GM12878 (cell line): ENCODE measurements around the gene PVALEF. TPM values are rescaled to one million over a fixed set of nuclear protein-coding genes. Genes with fewer than 3 reads are reported as not detected.

ENCODE experiments used
- ATAC-seq: fragments of 200-7000 bp; cut with Tn5 transposase; 3 replicates; pipeline ENCODE4 v1.9.1; 2020; ENCODE audit warnings: mild to moderate bottlenecking, moderate library complexity
- BruUV-seq: library from RNA; stranded (reverse); fragments of 400-500 nt; replicated peaks from 2 replicates; lab custom pipeline; 2021; lab: Mats Ljungman, UMichigan
- CTCF ChIA-PET: fragments of 300-600 bp; sonication (Branson Sonifier 250); formaldehyde crosslinking; extraction: SDS; loops from one replicate; lab custom pipeline; 2021; ENCODE audit warnings: inconsistent platforms; lab: Yijun Ruan, JAX
- POLR2A ChIA-PET: fragments of 350-600 bp; formaldehyde crosslinking; extraction: SDS; loops from one replicate; lab custom pipeline; 2021; ENCODE audit warnings: inconsistent platforms; lab: Charles Lee
- RAD21 ChIA-PET: fragments of 300-600 bp; sonication (Branson Sonifier 250); formaldehyde crosslinking; loops from one replicate; lab custom pipeline; 2023; ENCODE audit warnings: antibody characterized with exemption; ENCODE audit not compliant: unreplicated experiment; lab: Charles Lee
- SMC1A ChIA-PET: fragments of 300-600 bp; sonication (Branson Sonifier 250); formaldehyde crosslinking; loops from one replicate; lab custom pipeline; 2023; ENCODE audit not compliant: unreplicated experiment, uncharacterized antibody; lab: Charles Lee
- DNase-seq: peaks from one replicate; pipeline ENCODE4 v3.0.0-alpha.2; 2011; ENCODE audit warnings: low read depth, low spot score
- FAIRE-seq: peaks from 3 replicates; lab custom pipeline; 2011; peaks lifted over from hg19 to GRCh38; lab: Jason Lieb, UNC
- H2AFZ ChIP-seq: 2 replicates; pipeline ENCODE4 v1.6.0; 2011; ENCODE audit warnings: low read depth, low read length, control low read depth; ENCODE audit not compliant: control insufficient read depth
- H3K27ac ChIP-seq: 2 replicates; pipeline ENCODE4 v1.5.1; 2011; ENCODE audit warnings: control low read depth; ENCODE audit not compliant: control insufficient read depth, insufficient read depth
- H3K27me3 ChIP-seq, 2 experiments: replicated peaks in 1 of 2; 2 replicates each; pipeline versions ENCODE4 v1.6.0 to v1.6.1; 2011; ENCODE audit warnings: low read length in 1 of 2; ENCODE audit not compliant: control insufficient read depth in 2 of 2, insufficient read depth in 2 of 2
- H3K36me3 ChIP-seq, 2 experiments: 2 replicates each; pipeline ENCODE4 v1.5.1; 2011; ENCODE audit warnings: low read length in 1 of 2; ENCODE audit not compliant: control insufficient read depth in 2 of 2, insufficient read depth in 2 of 2
- H3K4me1 ChIP-seq: 2 replicates; pipeline ENCODE4 v1.6.1; 2011; ENCODE audit warnings: mild to moderate bottlenecking, low read length, moderate library complexity, mixed read lengths; ENCODE audit not compliant: control insufficient read depth, insufficient read depth
- H3K4me2 ChIP-seq: 2 replicates; pipeline ENCODE4 v1.6.0; 2011; ENCODE audit warnings: control low read depth; ENCODE audit not compliant: control insufficient read depth, insufficient read depth
- H3K4me3 ChIP-seq: fragments of 200-600 bp; sonication (generic); 2 replicates; pipeline ENCODE4 v1.5.1; 2016
- H3K79me2 ChIP-seq: 2 replicates; pipeline ENCODE4 v1.6.0; 2011; ENCODE audit warnings: low read length; ENCODE audit not compliant: control insufficient read depth, insufficient read depth
- H3K9ac ChIP-seq: 2 replicates; pipeline ENCODE4 v1.8.0; 2011; ENCODE audit warnings: low read length, control low read depth, mixed read lengths; ENCODE audit not compliant: control insufficient read depth, insufficient read depth
- H3K9me3 ChIP-seq: replicated peaks from 3 replicates; pipeline ENCODE4 v1.5.1; 2011; ENCODE audit warnings: mild to moderate bottlenecking, low read length; ENCODE audit not compliant: control insufficient read depth, insufficient read depth
- H4K20me1 ChIP-seq: 2 replicates; pipeline ENCODE4 v1.6.0; 2011; ENCODE audit not compliant: control insufficient read depth, insufficient read depth
- CHD4 ChIP-seq: fragments of 200-600 bp; sonication (generic); IDR thresholded peaks from 2 replicates; pipeline ENCODE4 v1.6.1; 2016; ENCODE audit warnings: mild to moderate bottlenecking
- EED ChIP-seq: sonication (generic); IDR thresholded peaks from 2 replicates; pipeline ENCODE4 v1.6.1; 2016; ENCODE audit warnings: antibody characterized with exemption, low read depth
- FOXK2 ChIP-seq: fragments of 450-650 bp; IDR thresholded peaks from 2 replicates; pipeline ENCODE4 v1.6.1; 2017; ENCODE audit warnings: mild to moderate bottlenecking, moderate library complexity
- IKZF1 ChIP-seq: fragments of 450-650 bp; conservative IDR thresholded peaks from 2 replicates; pipeline ENCODE4 v1.6.1; 2017; ENCODE audit warnings: antibody characterized with exemption, mild to moderate bottlenecking
- MEF2A ChIP-seq: IDR thresholded peaks from 2 replicates; pipeline ENCODE4 v1.6.1; 2011; ENCODE audit warnings: low read depth, mild to moderate bottlenecking, low read length, moderate library complexity; ENCODE audit not compliant: insufficient read depth
- MXI1 ChIP-seq: fragments of 150-350 bp; IDR thresholded peaks from 2 replicates; pipeline ENCODE4 v1.6.1; 2011; ENCODE audit warnings: low read depth, mild to moderate bottlenecking, inconsistent platforms, low read length, improper control_type of control experiment
- MYB ChIP-seq: fragments of 150-350 bp; IDR thresholded peaks from 2 replicates; pipeline ENCODE4 v1.6.1; 2014; ENCODE audit warnings: mild to moderate bottlenecking, low read depth, low read length, borderline replicate concordance
- MYC ChIP-seq: IDR thresholded peaks from 2 replicates; pipeline ENCODE4 v1.6.1; 2011; ENCODE audit warnings: mild to moderate bottlenecking, low read length, moderate library complexity, inconsistent platforms; ENCODE audit not compliant: insufficient read depth, insufficient replicate concordance, insufficient read length, severe bottlenecking
- NR2C2 ChIP-seq: IDR thresholded peaks from 2 replicates; pipeline ENCODE4 v1.6.1; 2011; ENCODE audit warnings: borderline replicate concordance, low read depth; ENCODE audit not compliant: control insufficient read depth, insufficient read length
- PML ChIP-seq: IDR thresholded peaks from 2 replicates; pipeline ENCODE4 v1.6.1; 2012; ENCODE audit warnings: low read length, inconsistent platforms
- RAD21 ChIP-seq: IDR thresholded peaks from 2 replicates; pipeline ENCODE4 v1.6.1; 2011; ENCODE audit warnings: mild to moderate bottlenecking, low read depth, low read length, moderate library complexity; ENCODE audit not compliant: insufficient read depth
- TCF3 ChIP-seq: IDR thresholded peaks from 2 replicates; pipeline ENCODE4 v1.6.1; 2012; ENCODE audit warnings: low read depth, mild to moderate bottlenecking, low read length, borderline replicate concordance; ENCODE audit not compliant: insufficient read depth
- USF1 ChIP-seq: IDR thresholded peaks from 2 replicates; pipeline ENCODE4 v1.6.1; 2011; ENCODE audit warnings: borderline replicate concordance, low read depth, mild to moderate bottlenecking, moderate library complexity, mixed read lengths, low read length; ENCODE audit not compliant: insufficient read depth; ENCODE audit errors: extremely low read length
- WGBS: methylation state at CpG from one replicate; pipeline ENCODE4 v1.1.6; 2016; ENCODE audit warnings: low lambda C conversion rate; ENCODE audit not compliant: insufficient replicate concordance, insufficient coverage; ENCODE audit errors: missing lambda C conversion rate; 5-methylcytosine and 5-hydroxymethylcytosine counted together
- in situ Hi-C: fragments of 300-500 bp; cut with MboI; formaldehyde crosslinking; loops from 9 replicates; pipeline ENCODE4 v1.14.3; 2018; ENCODE audit warnings: mixed read lengths
- intact Hi-C: fragments of 100-400 bp; cut with micrococcal nuclease; formaldehyde crosslinking; loops from one replicate; pipeline ENCODE4 v1.14.2; 2022; ENCODE audit not compliant: unreplicated experiment
- polyA plus RNA-seq, 11 experiments: library from polyadenylated mRNA; depleted of rRNA in 4 of 11; unstranded in 6 of 11; stranded (reverse) in 5 of 11; fragments of >200 nt; fragmentation: Nextera tagmentation in 4 of 11; fragmentation: Illumina TruSeq in 1 of 11; extraction: Ambion mirVana in 4 of 11; extraction: Trizol in 1 of 11; gene quantifications; 1 replicate in 1 of 11; 2 replicates in 10 of 11; pipeline versions ENCODE4 v1.2.1 to v1.2.3, GENCODE V29; 2011 to 2016; ENCODE audit warnings: inconsistent platforms in 2 of 11, missing spikeins in 2 of 11, low read depth in 1 of 11
- total RNA-seq, 4 experiments: library from RNA; depleted of rRNA in 3 of 4; stranded (reverse); fragments of >200 nt in 3 of 4; fragmentation: Illumina TruSeq in 1 of 4; extraction: Trizol in 1 of 4; gene quantifications; 2 replicates each; pipeline versions ENCODE4 v1.2.1 to v1.2.3, GENCODE V29; 2013 to 2021
- TF ChIP-seq, protein P1 (sequence below): IDR thresholded peaks from 2 replicates; pipeline ENCODE4 v1.6.1; 2012; ENCODE audit warnings: improper control_type of control experiment, low read depth, low read length; ENCODE audit not compliant: insufficient replicate concordance
- TF ChIP-seq, protein P2 (sequence below): IDR thresholded peaks from 2 replicates; pipeline ENCODE4 v1.6.1; 2011; ENCODE audit warnings: borderline replicate concordance, low read depth, mild to moderate bottlenecking, moderate library complexity, low read length; ENCODE audit not compliant: insufficient read depth, poor library complexity, severe bottlenecking

Gene PVALEF
- total and polyA plus RNA-seq, 10 of the 15 experiments (the other 5 are each of a cell fraction or from before 2014, with no cell fraction given): not detected

GRCh38 chr17:81176666-81177065 is 11.4 kb downstream of the PVALEF start:
- WGBS: 88% methylated on average over 6 of the region's 7 CpGs
- CTCF ChIA-PET: no interaction called here
- SMC1A ChIA-PET: no interaction called here
- H3K79me2 ChIP-seq: no peaks in the 10 kb centered on the region
- H3K4me2 ChIP-seq: no peak overlapping the region
- BruUV-seq: no TSS peak
- intact Hi-C loops (no loop called here), in situ Hi-C loops (no loop called here)
- H4K20me1 ChIP-seq: no peaks in the 10 kb centered on the region
- DNase-seq (no peak), FAIRE-seq (no peak), ATAC-seq (no peak)
- no peaks in the 10 kb centered on the region for H3K4me1 ChIP-seq
- POLR2A ChIA-PET: no interaction called here
- no peaks in the 10 kb centered on the region; the same call in 2 of the 3 replicates for H3K9me3 ChIP-seq
- no peaks in the 10 kb centered on the region for H3K27me3 ChIP-seq
- no peak overlapping the region for H3K4me3 ChIP-seq
- no peak overlapping the region for H3K9ac ChIP-seq
- no peak for TF ChIP-seq MEF2A
- TF ChIP-seq, protein P1, sequence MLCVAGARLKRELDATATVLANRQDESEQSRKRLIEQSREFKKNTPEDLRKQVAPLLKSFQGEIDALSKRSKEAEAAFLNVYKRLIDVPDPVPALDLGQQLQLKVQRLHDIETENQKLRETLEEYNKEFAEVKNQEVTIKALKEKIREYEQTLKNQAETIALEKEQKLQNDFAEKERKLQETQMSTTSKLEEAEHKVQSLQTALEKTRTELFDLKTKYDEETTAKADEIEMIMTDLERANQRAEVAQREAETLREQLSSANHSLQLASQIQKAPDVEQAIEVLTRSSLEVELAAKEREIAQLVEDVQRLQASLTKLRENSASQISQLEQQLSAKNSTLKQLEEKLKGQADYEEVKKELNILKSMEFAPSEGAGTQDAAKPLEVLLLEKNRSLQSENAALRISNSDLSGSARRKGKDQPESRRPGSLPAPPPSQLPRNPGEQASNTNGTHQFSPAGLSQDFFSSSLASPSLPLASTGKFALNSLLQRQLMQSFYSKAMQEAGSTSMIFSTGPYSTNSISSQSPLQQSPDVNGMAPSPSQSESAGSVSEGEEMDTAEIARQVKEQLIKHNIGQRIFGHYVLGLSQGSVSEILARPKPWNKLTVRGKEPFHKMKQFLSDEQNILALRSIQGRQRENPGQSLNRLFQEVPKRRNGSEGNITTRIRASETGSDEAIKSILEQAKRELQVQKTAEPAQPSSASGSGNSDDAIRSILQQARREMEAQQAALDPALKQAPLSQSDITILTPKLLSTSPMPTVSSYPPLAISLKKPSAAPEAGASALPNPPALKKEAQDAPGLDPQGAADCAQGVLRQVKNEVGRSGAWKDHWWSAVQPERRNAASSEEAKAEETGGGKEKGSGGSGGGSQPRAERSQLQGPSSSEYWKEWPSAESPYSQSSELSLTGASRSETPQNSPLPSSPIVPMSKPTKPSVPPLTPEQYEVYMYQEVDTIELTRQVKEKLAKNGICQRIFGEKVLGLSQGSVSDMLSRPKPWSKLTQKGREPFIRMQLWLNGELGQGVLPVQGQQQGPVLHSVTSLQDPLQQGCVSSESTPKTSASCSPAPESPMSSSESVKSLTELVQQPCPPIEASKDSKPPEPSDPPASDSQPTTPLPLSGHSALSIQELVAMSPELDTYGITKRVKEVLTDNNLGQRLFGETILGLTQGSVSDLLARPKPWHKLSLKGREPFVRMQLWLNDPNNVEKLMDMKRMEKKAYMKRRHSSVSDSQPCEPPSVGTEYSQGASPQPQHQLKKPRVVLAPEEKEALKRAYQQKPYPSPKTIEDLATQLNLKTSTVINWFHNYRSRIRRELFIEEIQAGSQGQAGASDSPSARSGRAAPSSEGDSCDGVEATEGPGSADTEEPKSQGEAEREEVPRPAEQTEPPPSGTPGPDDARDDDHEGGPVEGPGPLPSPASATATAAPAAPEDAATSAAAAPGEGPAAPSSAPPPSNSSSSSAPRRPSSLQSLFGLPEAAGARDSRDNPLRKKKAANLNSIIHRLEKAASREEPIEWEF: no peak
- no peak for TF ChIP-seq NR2C2
- TF ChIP-seq, protein P2, sequence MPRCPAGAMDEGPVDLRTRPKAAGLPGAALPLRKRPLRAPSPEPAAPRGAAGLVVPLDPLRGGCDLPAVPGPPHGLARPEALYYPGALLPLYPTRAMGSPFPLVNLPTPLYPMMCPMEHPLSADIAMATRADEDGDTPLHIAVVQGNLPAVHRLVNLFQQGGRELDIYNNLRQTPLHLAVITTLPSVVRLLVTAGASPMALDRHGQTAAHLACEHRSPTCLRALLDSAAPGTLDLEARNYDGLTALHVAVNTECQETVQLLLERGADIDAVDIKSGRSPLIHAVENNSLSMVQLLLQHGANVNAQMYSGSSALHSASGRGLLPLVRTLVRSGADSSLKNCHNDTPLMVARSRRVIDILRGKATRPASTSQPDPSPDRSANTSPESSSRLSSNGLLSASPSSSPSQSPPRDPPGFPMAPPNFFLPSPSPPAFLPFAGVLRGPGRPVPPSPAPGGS: no peak
- TF ChIP-seq CHD4: no peak
- TF ChIP-seq PML: no peak
- no peak for TF ChIP-seq EED
- no peak for TF ChIP-seq MYC
- TF ChIP-seq IKZF1: no peak
- TF ChIP-seq RAD21: no peak
- no peak for TF ChIP-seq FOXK2
- TF ChIP-seq MXI1: no peak
- no peak for TF ChIP-seq MYB
- no peak for TF ChIP-seq TCF3
- no peak for TF ChIP-seq USF1
- H3K36me3 ChIP-seq: no peaks in the 10 kb centered on the region
- H2AFZ ChIP-seq: no peak overlapping the region
- no peak overlapping the region for H3K27ac ChIP-seq
- RAD21 ChIA-PET: no interaction called here
